HCT116 (cell line): ENCODE data around the gene COQ8B. TPM values are rescaled to one million over a fixed set of nuclear protein-coding genes. Genes with fewer than 3 reads are reported as not detected.

Source experiments
- ATAC-seq: fragments of 200-7000 bp; cut with Tn5 transposase; 2 replicates; pipeline ENCODE4 v1.9.1; 2020; ENCODE audit warnings: mild to moderate bottlenecking, moderate library complexity
- BruUV-seq: library from RNA; stranded (reverse); fragments of 400-500 nt; replicated peaks from 2 replicates; lab custom pipeline; 2021; lab: Mats Ljungman, UMichigan
- CTCF ChIA-PET: fragments of 300-600 bp; sonication (Branson Sonifier 250); formaldehyde crosslinking; loops from one replicate; lab custom pipeline; 2021; ENCODE audit warnings: antibody characterized with exemption; lab: Charles Lee
- POLR2A ChIA-PET: fragments of 300-600, 350-600 bp; sonication (Branson Sonifier 250); formaldehyde crosslinking; loops from one replicate; lab custom pipeline; 2021; ENCODE audit warnings: antibody characterized with exemption; lab: Charles Lee
- RAD21 ChIA-PET, 2 experiments: fragments of 300-600 bp; sonication (Branson Sonifier 250); formaldehyde crosslinking; loops; one replicate each; lab custom pipeline; 2023; ENCODE audit warnings: low total read pairs in 2 of 2; ENCODE audit not compliant: uncharacterized antibody in 2 of 2, unreplicated experiment in 2 of 2, low non-redundant PET in 1 of 2; lab: Charles Lee
- DNase-seq: peaks from one replicate; pipeline ENCODE4 v3.0.0-alpha.2; 2010; ENCODE audit warnings: low read depth, low spot score
- H2AFZ ChIP-seq: fragments of 200-600 bp; shearing (Covaris generic), sonication (generic); 2 replicates; pipeline ENCODE4 v1.6.1; 2017; ENCODE audit warnings: low read depth, mixed run types, mixed read lengths, antibody characterized with exemption, low read length; ENCODE audit not compliant: poor library complexity, severe bottlenecking
- H3K27ac ChIP-seq: 2 replicates; pipeline ENCODE4 v1.5.1; 2012; ENCODE audit warnings: low read depth, low read length
- H3K27me3 ChIP-seq: fragments of 200-600 bp; sonication (generic); 2 replicates; pipeline ENCODE4 v1.6.1; 2016; ENCODE audit warnings: mixed run types, low read length, mixed read lengths; ENCODE audit not compliant: insufficient read depth
- H3K36me3 ChIP-seq, 2 experiments: fragments of 200-500 bp in 1 of 2; fragments of 200-600 bp in 1 of 2; sonication (Bioruptor generic) in 1 of 2; sonication (generic) in 1 of 2; 2 replicates each; pipeline versions ENCODE4 v1.5.1 to v1.6.1; 2014 to 2016; ENCODE audit warnings: low read length in 2 of 2, inconsistent platforms in 1 of 2, mixed read lengths in 1 of 2, mixed run types in 1 of 2; ENCODE audit not compliant: insufficient read depth in 2 of 2, control insufficient read depth in 1 of 2
- H3K4me1 ChIP-seq, 2 experiments: fragments of 200-600 bp in 1 of 2; sonication (generic) in 1 of 2; 2 replicates each; pipeline versions ENCODE4 v1.5.1 to v1.6.1; 2012 to 2017; ENCODE audit warnings: low read length in 2 of 2, inconsistent platforms in 1 of 2, mild to moderate bottlenecking in 1 of 2, mixed read lengths in 1 of 2, mixed run types in 1 of 2, moderate library complexity in 1 of 2; ENCODE audit not compliant: insufficient read depth in 2 of 2, control insufficient read depth in 1 of 2
- H3K4me2 ChIP-seq: fragments of 200-600 bp; sonication (generic); 2 replicates; pipeline ENCODE4 v1.6.1; 2017; ENCODE audit warnings: mixed run types, low read length, mixed read lengths
- H3K4me3 ChIP-seq, 2 experiments: fragments of 200-600 bp in 1 of 2; sonication (generic) in 1 of 2; replicated peaks in 1 of 2; 2 replicates each; pipeline ENCODE4 v1.5.1; 2011 to 2016; ENCODE audit warnings: low read length in 2 of 2, control low read depth in 1 of 2, low read depth in 1 of 2, mild to moderate bottlenecking in 1 of 2, mixed read lengths in 1 of 2, mixed run types in 1 of 2
- H3K79me2 ChIP-seq: fragments of 200-600 bp; sonication (generic); 2 replicates; pipeline ENCODE4 v1.6.1; 2017; ENCODE audit warnings: mild to moderate bottlenecking, mixed run types, low read length, moderate library complexity, mixed read lengths; ENCODE audit not compliant: insufficient read depth
- H3K9ac ChIP-seq: fragments of 200-600 bp; sonication (generic); 2 replicates; pipeline ENCODE4 v1.6.1; 2016; ENCODE audit warnings: low read length, mixed read lengths
- H3K9me2 ChIP-seq: fragments of 200-600 bp; sonication (generic), shearing (Covaris generic); 2 replicates; pipeline ENCODE4 v1.6.1; 2017; ENCODE audit warnings: mixed run types, mild to moderate bottlenecking, moderate library complexity; ENCODE audit not compliant: insufficient read depth
- H3K9me3 ChIP-seq, 2 experiments: fragments of 200-500 bp in 1 of 2; fragments of 200-600 bp in 1 of 2; sonication (Bioruptor generic) in 1 of 2; sonication (generic) in 1 of 2; 2 replicates each; pipeline ENCODE4 v1.6.1; 2014 to 2017; ENCODE audit warnings: low read length in 2 of 2, mixed read lengths in 2 of 2, inconsistent platforms in 1 of 2, low read depth in 1 of 2, mild to moderate bottlenecking in 1 of 2, mixed run types in 1 of 2, moderate library complexity in 1 of 2; ENCODE audit not compliant: control insufficient read depth in 1 of 2, insufficient read depth in 1 of 2
- H4K20me1 ChIP-seq: fragments of 200-600 bp; sonication (generic), shearing (Covaris generic); 2 replicates; pipeline ENCODE4 v1.6.1; 2017; ENCODE audit warnings: mixed run types, mild to moderate bottlenecking, moderate library complexity; ENCODE audit not compliant: insufficient read depth
- ATF3 ChIP-seq: IDR thresholded peaks from 2 replicates; pipeline ENCODE4 v1.6.1; 2012
- CBX3 ChIP-seq: IDR thresholded peaks from 2 replicates; pipeline ENCODE4 v1.6.1; 2012; ENCODE audit warnings: low read depth
- EGR1 ChIP-seq: IDR thresholded peaks from 2 replicates; pipeline ENCODE4 v1.6.1; 2012; ENCODE audit warnings: low read depth
- ELF1 ChIP-seq: IDR thresholded peaks from 2 replicates; pipeline ENCODE4 v1.6.1; 2012; ENCODE audit warnings: low read depth, borderline replicate concordance
- EZH2 ChIP-seq: fragments of 200-600 bp; sonication (generic); IDR thresholded peaks from 2 replicates; pipeline ENCODE4 v1.6.1; 2017; ENCODE audit warnings: antibody characterized with exemption, mixed run types
- EZH2phosphoT487 ChIP-seq: fragments of 200-600 bp; IDR thresholded peaks from 2 replicates; pipeline ENCODE4 v1.6.1; 2018; ENCODE audit warnings: antibody characterized with exemption, borderline replicate concordance
- MAX ChIP-seq: IDR thresholded peaks from 2 replicates; pipeline ENCODE4 v1.6.1; 2012
- POLR2A ChIP-seq: IDR thresholded peaks from 2 replicates; pipeline ENCODE4 v1.7.0; 2011; ENCODE audit warnings: borderline replicate concordance; ENCODE audit not compliant: insufficient read depth, insufficient read length; ENCODE audit errors: extremely low read depth
- POLR2AphosphoS5 ChIP-seq: IDR thresholded peaks from 2 replicates; pipeline ENCODE4 v1.6.1; 2011; ENCODE audit warnings: mild to moderate bottlenecking, low read depth, low read length, moderate library complexity
- SIN3A ChIP-seq: IDR thresholded peaks from 2 replicates; pipeline ENCODE4 v1.6.1; 2012; ENCODE audit warnings: low read depth
- TCF7L2 ChIP-seq: IDR thresholded peaks from 2 replicates; pipeline ENCODE4 v1.7.0; 2011; ENCODE audit warnings: borderline replicate concordance, inconsistent platforms; ENCODE audit not compliant: insufficient read depth, insufficient read length; ENCODE audit errors: extremely low read depth
- YY1 ChIP-seq: IDR thresholded peaks from 2 replicates; pipeline ENCODE4 v1.6.1; 2011; ENCODE audit warnings: low read length, low read depth, moderate library complexity, mild to moderate bottlenecking; ENCODE audit not compliant: insufficient replicate concordance; ENCODE audit errors: extremely low read depth
- ZNF274 ChIP-seq: fragments of 200-500 bp; sonication (Bioruptor generic); IDR thresholded peaks from 2 replicates; pipeline ENCODE4 v1.6.1; 2014; ENCODE audit warnings: mild to moderate bottlenecking, low read depth, low read length, inconsistent platforms
- intact Hi-C: fragments of 100-400 bp; cut with micrococcal nuclease; formaldehyde crosslinking; loops from 2 replicates; pipeline ENCODE4 v1.10.0; 2022
- total RNA-seq: library from RNA; stranded (reverse); gene quantifications from one replicate; pipeline ENCODE4 v1.2.1, GENCODE V29; 2021; ENCODE audit not compliant: unreplicated experiment

COQ8B gene
- total RNA-seq, 1 experiment from 2014 or later, result 47.1 TPM

GRCh38 chr19:40685563-40685962 is 31.1 kb downstream of the COQ8B start:
- RAD21 ChIA-PET, result no interaction called here
- POLR2A ChIA-PET, result no interaction called here
- Histone ChIP-seq H2AFZ (no peak overlapping the region), H3K9ac (no peak overlapping the region), H3K9me3 (no peaks in the 10 kb centered on the region), H3K27ac (no peak overlapping the region), H3K4me1 (peaks cover 6 to 12% of the 10 kb centered on the region in 2 experiments; a peak in 3 of 4 replicates), H3K4me3 (no peak overlapping the region), H4K20me1 (no peaks in the 10 kb centered on the region), H3K9me2 (no peaks in the 10 kb centered on the region), H3K27me3 (no peaks in the 10 kb centered on the region), H3K4me2 (no peak overlapping the region), H3K79me2 (peaks cover 29% of the 10 kb centered on the region), H3K36me3 (peaks cover 18 to 45% of the 10 kb centered on the region in 2 experiments)
- no TSS peak for BruUV-seq
- TF ChIP-seq EGR1 (no peak), ZNF274 (no peak), SIN3A (no peak), POLR2AphosphoS5 (no peak), ATF3 (no peak), TCF7L2 (no peak), EZH2phosphoT487 (no peak), POLR2A (no peak), EZH2 (no peak), YY1 (no peak), ELF1 (no peak)
- DNase-seq (no peak), ATAC-seq (no peak)
- intact Hi-C loops, result no loop called here
- CTCF ChIA-PET, result no interaction called here

- no peak for ATAC-seq
- Histone ChIP-seq H3K27ac (no peak overlapping the region), H2AFZ (no peak overlapping the region), H3K9me3 (no peaks in the 10 kb centered on the region), H3K79me2 (peaks cover 27% of the 10 kb centered on the region), H3K4me1 (peaks cover 6 to 12% of the 10 kb centered on the region in 2 experiments; a peak in 3 of 4 replicates), H3K4me2 (no peak overlapping the region), H3K9me2 (no peaks in the 10 kb centered on the region), H3K36me3 (peaks cover 18 to 45% of the 10 kb centered on the region in 2 experiments), H4K20me1 (no peaks in the 10 kb centered on the region), H3K9ac (no peak overlapping the region), H3K27me3 (no peaks in the 10 kb centered on the region), H3K4me3 (no peak overlapping the region)
- TF ChIP-seq ELF1 (no peak), MAX (no peak), CBX3 (no peak)
- BruUV-seq, result no TSS peak
- CTCF ChIA-PET, result no interaction called here
- POLR2A ChIA-PET, result no interaction called here
- DNase-seq, result no peak
- RAD21 ChIA-PET, result no interaction called here
- intact Hi-C loops, result no loop called here
Observed at GRCh38 chr19:40685016-40685526, 31.6 kb downstream of the COQ8B start.
